K562 (cell line): ENCODE results near the gene TK1. TPM values are rescaled to one million over a fixed set of nuclear protein-coding genes. Genes with fewer than 3 reads are reported as not detected.

Experiments used
- ATAC-seq: fragments of 200-7000 bp; cut with Tn5 transposase; 3 replicates; pipeline ENCODE4 v1.9.1; 2020; ENCODE audit warnings: moderate library complexity
- BruUV-seq: library from RNA; stranded (reverse); fragments of 400-500 nt; replicated peaks from 2 replicates; lab custom pipeline; 2021; lab: Mats Ljungman, UMichigan
- CTCF ChIA-PET: fragments of 300-600 bp; formaldehyde crosslinking; extraction: SDS; loops from one replicate; lab custom pipeline; 2021; ENCODE audit warnings: low intra/inter-chr PET ratio; lab: Yijun Ruan, JAX
- POLR2A ChIA-PET: fragments of 300-600, 350-650 bp; sonication (Branson Sonifier 250); formaldehyde crosslinking; extraction: SDS; loops from one replicate; lab custom pipeline; 2021; ENCODE audit warnings: antibody characterized with exemption, inconsistent platforms; lab: Yijun Ruan, JAX
- DNase-seq, 4 experiments: peaks; one replicate each; pipeline versions ENCODE4 v3.0.0 to v3.0.0-alpha.2; 2011 to 2018; ENCODE audit warnings: low spot score in 3 of 4, mixed read lengths in 3 of 4; ENCODE audit errors: extremely low read depth in 1 of 4
- FAIRE-seq: peaks from 2 replicates; lab custom pipeline; 2011; peaks lifted over from hg19 to GRCh38; lab: Jason Lieb, UNC
- H2AFZ ChIP-seq: 2 replicates; pipeline ENCODE4 v1.6.0; 2011; ENCODE audit warnings: low read depth, low read length, control low read depth, inconsistent platforms
- H3K27ac ChIP-seq: fragments of 200-600 bp; 3 replicates; pipeline ENCODE4 v1.8.0; 2011; ENCODE audit warnings: low read depth, mild to moderate bottlenecking, control low read depth, inconsistent platforms, low read length, moderate library complexity, mixed read lengths; ENCODE audit errors: extremely low read depth
- H3K27me3 ChIP-seq, 2 experiments: fragments of 300-600 bp in 1 of 2; 2 replicates in 1 of 2; 3 replicates in 1 of 2; pipeline versions ENCODE4 v1.6.0 to v1.8.0; 2011; ENCODE audit warnings: inconsistent platforms in 2 of 2, low read length in 2 of 2, mild to moderate bottlenecking in 1 of 2, mixed read lengths in 1 of 2, moderate library complexity in 1 of 2; ENCODE audit not compliant: control insufficient read depth in 2 of 2, insufficient read depth in 2 of 2
- H3K36me3 ChIP-seq: fragments of 300-600 bp; 3 replicates; pipeline ENCODE4 v1.8.0; 2011; ENCODE audit warnings: mild to moderate bottlenecking, low read length, inconsistent platforms; ENCODE audit not compliant: control insufficient read depth, insufficient read depth
- H3K4me1 ChIP-seq, 2 experiments: fragments of 200-600 bp in 1 of 2; replicated peaks in 1 of 2; 2 replicates in 1 of 2; 3 replicates in 1 of 2; pipeline versions ENCODE4 v1.5.1 to v1.8.0; 2011; ENCODE audit warnings: inconsistent platforms in 2 of 2, low read length in 2 of 2, mild to moderate bottlenecking in 1 of 2, mixed read lengths in 1 of 2, moderate library complexity in 1 of 2; ENCODE audit not compliant: control insufficient read depth in 2 of 2, insufficient read depth in 2 of 2
- H3K4me2 ChIP-seq: 2 replicates; pipeline ENCODE4 v1.6.1; 2011; ENCODE audit warnings: low read length, control low read depth, inconsistent platforms, mixed read lengths; ENCODE audit not compliant: insufficient read depth
- H3K4me3 ChIP-seq: fragments of 200-600 bp; sonication (generic), shearing (Covaris generic); 2 replicates; pipeline ENCODE4 v1.5.1; 2016; ENCODE audit warnings: control low read depth, inconsistent platforms
- H3K79me2 ChIP-seq: fragments of 200-600 bp; 3 replicates; pipeline ENCODE4 v1.8.0; 2011; ENCODE audit warnings: low read length, inconsistent platforms; ENCODE audit not compliant: control insufficient read depth, insufficient read depth
- H3K9ac ChIP-seq, 2 experiments: 2 replicates each; pipeline versions ENCODE4 v1.6.0 to v1.6.1; 2011; ENCODE audit warnings: low read depth in 2 of 2, low read length in 2 of 2, control low read depth in 1 of 2, inconsistent platforms in 1 of 2, mild to moderate bottlenecking in 1 of 2, mixed read lengths in 1 of 2; ENCODE audit not compliant: insufficient read depth in 1 of 2
- H3K9me1 ChIP-seq: one replicate; pipeline ENCODE4 v1.6.0; 2011; ENCODE audit warnings: inconsistent platforms, mild to moderate bottlenecking, low read length, moderate library complexity; ENCODE audit not compliant: control insufficient read depth, insufficient read depth
- H3K9me3 ChIP-seq: replicated peaks from 2 replicates; pipeline ENCODE4 v1.5.1; 2011; ENCODE audit warnings: low read depth, low read length, inconsistent platforms; ENCODE audit not compliant: control insufficient read depth, insufficient read depth
- H4K20me1 ChIP-seq: replicated peaks from 2 replicates; pipeline ENCODE4 v1.6.1; 2011; ENCODE audit warnings: low read length, inconsistent platforms, mixed read lengths; ENCODE audit not compliant: control insufficient read depth, insufficient read depth
- BMI1 ChIP-seq: fragments of 150-350 bp; IDR thresholded peaks from 2 replicates; pipeline ENCODE4 v1.6.1; 2014; ENCODE audit warnings: low read length
- FOXK1 ChIP-seq: sonication (generic); formaldehyde crosslinking; IDR thresholded peaks from 2 replicates; pipeline ENCODE4 v1.8.0; 2022; ENCODE audit warnings: missing genetic modification reagents, mild to moderate bottlenecking, borderline replicate concordance
- NEUROD1 ChIP-seq: fragments of 150-350 bp; IDR thresholded peaks from 2 replicates; pipeline ENCODE4 v1.6.1; 2014; ENCODE audit warnings: borderline replicate concordance, low read length, low read depth; ENCODE audit not compliant: partially characterized antibody
- POLR2AphosphoS5 ChIP-seq: IDR thresholded peaks from 2 replicates; pipeline ENCODE4 v1.6.1; 2011; ENCODE audit warnings: mild to moderate bottlenecking, low read depth, low read length, moderate library complexity; ENCODE audit not compliant: control insufficient read depth, insufficient read depth
- RNF2 ChIP-seq: sonication (generic); IDR thresholded peaks from 2 replicates; pipeline ENCODE4 v1.6.1; 2016
- ZNF518B ChIP-seq: fragments of 250-450 bp; sonication (Bioruptor Pico); IDR thresholded peaks from 2 replicates; pipeline ENCODE4 v1.5.0; 2021; ENCODE audit warnings: mild to moderate bottlenecking, moderate library complexity
- ZNF778 ChIP-seq: fragments of 450-650 bp; formaldehyde crosslinking; IDR thresholded peaks from 2 replicates; pipeline ENCODE4 v1.4.0; 2020; ENCODE audit warnings: mild to moderate bottlenecking, moderate library complexity
- ZNF780A ChIP-seq: fragments of 250-450 bp; sonication (Bioruptor Pico); IDR thresholded peaks from 2 replicates; pipeline ENCODE4 v1.5.0; 2021; ENCODE audit warnings: mild to moderate bottlenecking
- WGBS: fragments of 100-300 bp; shearing (Covaris generic); methylation state at CpG from one replicate; pipeline ENCODE4 v1.1.6; 2016; ENCODE audit warnings: low coverage, mixed read lengths; ENCODE audit not compliant: insufficient coverage; ENCODE audit errors: missing lambda C conversion rate; 5-methylcytosine and 5-hydroxymethylcytosine counted together
- in situ Hi-C: fragments of 300-500 bp; cut with MboI; formaldehyde crosslinking; loops from 4 replicates; pipeline ENCODE4 v1.15.0; 2018; ENCODE audit warnings: inconsistent platforms, mixed read lengths
- intact Hi-C: fragments of 100-400 bp; cut with micrococcal nuclease; formaldehyde crosslinking; loops from 2 replicates; pipeline ENCODE4 v1.14.2; 2022
- polyA plus RNA-seq, 8 experiments: library from polyadenylated mRNA; depleted of rRNA in 4 of 8; stranded (reverse) in 5 of 8; unstranded in 3 of 8; fragments of >200 nt; fragmentation: Nextera tagmentation in 2 of 8; fragmentation: Illumina TruSeq in 1 of 8; extraction: Ambion mirVana in 2 of 8; extraction: Trizol in 1 of 8; gene quantifications; 2 replicates each; pipeline versions ENCODE4 v1.2.1 to v1.2.3, GENCODE V29; 2011 to 2014; ENCODE audit warnings: inconsistent platforms in 1 of 8, missing spikeins in 1 of 8
- total RNA-seq, 7 experiments: library from RNA; depleted of rRNA in 6 of 7; stranded (reverse); fragments of >200 nt in 6 of 7; fragmentation: Illumina TruSeq in 2 of 7; extraction: Trizol in 2 of 7; gene quantifications; 2 replicates each; pipeline versions ENCODE4 v1.2.1 to v1.2.3, GENCODE V29; 2011 to 2021; ENCODE audit warnings: low replicate concordance in 1 of 7
- TF ChIP-seq, protein P1 (sequence below): sonication (generic); formaldehyde crosslinking; IDR thresholded peaks from 2 replicates; pipeline ENCODE4 v1.9.0; 2022; ENCODE audit warnings: mild to moderate bottlenecking, missing genetic modification reagents

The TK1 gene
- total and polyA plus RNA-seq, 9 of the 15 experiments (the other 6 are each of a cell fraction or from before 2014, with no cell fraction given): 8.4 to 280 (median 103) TPM

GRCh38 chr17:78132767-78133178, 54.1 kb downstream of the TK1 start:
- no TSS peak for BruUV-seq
- H3K27ac ChIP-seq: peak overlapping the region; percentile 26; the same call in 2 of the 3 replicates
- no peak for FAIRE-seq
- peaks cover 57 to 92% of the 10 kb centered on the region in 2 experiments for H3K4me1 ChIP-seq
- TF ChIP-seq, protein P1, sequence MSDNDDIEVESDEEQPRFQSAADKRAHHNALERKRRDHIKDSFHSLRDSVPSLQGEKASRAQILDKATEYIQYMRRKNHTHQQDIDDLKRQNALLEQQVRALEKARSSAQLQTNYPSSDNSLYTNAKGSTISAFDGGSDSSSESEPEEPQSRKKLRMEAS (CRISPR knock-in tag): 0 out of 2 replicates have a peak, but pooled peaks have one; percentile 28
- TF ChIP-seq NEUROD1: no peak
- TF ChIP-seq, all 486 proteins: peak for 1
- H3K27me3 ChIP-seq: no peaks in the 10 kb centered on the region
- in situ Hi-C loops (no loop called here), intact Hi-C loops (no loop called here)
- WGBS: 90% methylated on average over 9 of the region's 9 CpGs
- H2AFZ ChIP-seq: no peak overlapping the region
- CTCF ChIA-PET: no interaction called here
- ATAC-seq (no peak), DNase-seq (no peak)
- H3K4me3 ChIP-seq: no peak overlapping the region
- H4K20me1 ChIP-seq: no peaks in the 10 kb centered on the region
- POLR2A ChIA-PET: no interaction called here
- peaks cover 29% of the 10 kb centered on the region for H3K79me2 ChIP-seq
- no peaks in the 10 kb centered on the region for H3K9me1 ChIP-seq
- H3K9me3 ChIP-seq: no peaks in the 10 kb centered on the region
- H3K9ac ChIP-seq: peak overlapping the region in 1 of 2 experiments; percentile 75; a peak in 2 of 4 replicates
- peak overlapping the region; percentile 9; the same call in 1 of the 2 replicates for H3K4me2 ChIP-seq
- no peaks in the 10 kb centered on the region for H3K36me3 ChIP-seq

DNA sequence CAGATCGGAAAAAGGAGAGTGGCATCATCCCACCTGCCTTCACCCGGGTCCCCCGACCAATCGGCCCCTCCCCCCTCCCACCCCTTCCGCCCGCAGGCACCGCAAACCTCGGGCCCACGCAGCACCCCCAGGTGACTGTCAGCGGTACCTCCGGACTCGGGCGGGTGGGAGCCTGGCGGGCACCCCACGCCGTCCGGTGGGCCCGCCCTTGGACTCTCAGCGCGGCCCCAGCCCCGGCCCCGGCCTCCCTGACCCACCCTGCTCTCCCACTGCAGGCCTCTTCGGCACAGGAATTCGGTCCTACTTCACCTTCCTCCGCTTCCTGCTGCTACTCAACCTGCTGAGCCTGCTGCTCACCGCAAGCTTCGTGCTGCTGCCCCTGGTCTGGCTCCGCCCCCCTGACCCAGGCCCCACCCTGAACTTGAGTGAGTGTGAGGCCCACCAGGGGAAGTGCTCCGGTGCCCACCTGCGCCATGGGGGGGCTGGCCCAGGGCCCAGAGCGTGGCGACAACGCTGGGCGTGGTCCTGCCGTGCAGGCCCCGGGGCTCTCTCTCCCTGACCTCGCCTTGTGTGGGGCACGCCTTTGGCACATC, 54.7 kb downstream of the TK1 start:
- H3K27me3 ChIP-seq: no peaks in the 10 kb centered on the region
- CTCF ChIA-PET: no interaction called here
- no peak overlapping the region for H3K27ac ChIP-seq
- ATAC-seq (no peak), DNase-seq (peak in 2 of 4 experiments; percentile 29 to 46), FAIRE-seq (no peak)
- H3K4me3 ChIP-seq: no peak overlapping the region; the same call in 1 of the 2 replicates
- no peak overlapping the region for H2AFZ ChIP-seq
- peaks cover 32% of the 10 kb centered on the region for H3K79me2 ChIP-seq
- WGBS: 64% methylated on average over 8 of the region's 38 CpGs
- POLR2A ChIA-PET: interaction anchor here (0.6 kb wide), 1 partner anchor 12 kb away, joined by 4 read pairs; no protein-coding TSS in a partner anchor
- peaks cover 51 to 92% of the 10 kb centered on the region in 2 experiments for H3K4me1 ChIP-seq
- in situ Hi-C loops (no loop called here), intact Hi-C loops (no loop called here)
- peak overlapping the region in 1 of 2 experiments; percentile 75; a peak in 2 of 4 replicates for H3K9ac ChIP-seq
- H3K36me3 ChIP-seq: no peaks in the 10 kb centered on the region
- peak overlapping the region; percentile 9; the same call in 1 of the 2 replicates for H3K4me2 ChIP-seq
- no peaks in the 10 kb centered on the region for H4K20me1 ChIP-seq
- no peaks in the 10 kb centered on the region for H3K9me3 ChIP-seq
- H3K9me1 ChIP-seq: no peaks in the 10 kb centered on the region
- BruUV-seq: no TSS peak
- no peak for TF ChIP-seq RNF2
- no peak for TF ChIP-seq POLR2AphosphoS5
- TF ChIP-seq ZNF780A: no peak
- TF ChIP-seq ZNF518B (CRISPR knock-in tag): no peak
- TF ChIP-seq FOXK1 (CRISPR knock-in tag): no peak
- no peak for TF ChIP-seq ZNF778
- no peak for TF ChIP-seq BMI1
